Right lobe of liver (tissue), 4 donors: ENCODE data around the gene PRF1.

Experiments
- CTCF ChIP-seq, 4 donors: fragments of 200-600 bp in 3 of 4; fragments of 450-650 bp in 1 of 4; IDR thresholded peaks; one replicate each; pipeline versions ENCODE4 v1.5.1 to v1.8.0; 2016 to 2022; ENCODE audit warnings: antibody characterized with exemption in 4 of 4, mild to moderate bottlenecking in 2 of 4
- POLR2A ChIP-seq: fragments of 450-650 bp; IDR thresholded peaks from one replicate; pipeline ENCODE4 v1.6.1; 2017; ENCODE audit warnings: antibody characterized with exemption, mild to moderate bottlenecking
- donor health status: DM: no; HTN: no; CAD: no.
- donor health status: DM: no; HTN: no; CAD: no.
- donor health status: DM: no; HTN: yes; CAD: no.

- TF ChIP-seq POLR2A (no peak), CTCF (IDR thresholded peaks at IDR 0.05) (no peak)
Observed at GRCh38 chr10:70629338-70629737, 26.8 kb upstream of the PRF1 start.
